Cerebellar nuclear complex (tissue), 1 donor: Measurements from ENCODE around the gene PPM1E.
"Not testable (repeated sequence)": the region's sequence is repeated elsewhere in the genome, so short reads cannot be mapped to it uniquely, and the experiment has no call there.

Experiments used
- DNase-seq, 2 experiments: peaks; one replicate each; lab custom pipeline; 2025; lab: John Stamatoyannopoulos, UW

Gene PPM1E

DNA sequence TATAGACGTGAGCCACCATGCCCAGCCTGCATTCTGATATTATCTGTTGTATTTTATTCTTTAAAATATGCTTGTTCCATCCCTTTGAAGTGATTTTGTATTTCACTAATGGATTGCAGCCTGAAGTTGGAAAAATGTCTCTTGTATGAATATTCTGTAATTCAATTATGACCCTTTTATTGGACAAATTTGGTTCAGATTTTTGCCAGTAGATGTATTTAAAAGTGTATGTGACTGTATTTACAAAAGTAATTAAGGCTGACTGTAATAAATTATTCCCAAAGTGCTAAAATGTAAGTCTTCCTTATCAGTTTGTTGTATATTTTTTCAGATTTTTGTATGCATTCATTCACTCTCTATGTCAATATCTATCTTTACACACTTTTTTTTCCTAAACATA is 23.8 kb downstream of the PPM1E start:
- DNase-seq = no peak

DNA sequence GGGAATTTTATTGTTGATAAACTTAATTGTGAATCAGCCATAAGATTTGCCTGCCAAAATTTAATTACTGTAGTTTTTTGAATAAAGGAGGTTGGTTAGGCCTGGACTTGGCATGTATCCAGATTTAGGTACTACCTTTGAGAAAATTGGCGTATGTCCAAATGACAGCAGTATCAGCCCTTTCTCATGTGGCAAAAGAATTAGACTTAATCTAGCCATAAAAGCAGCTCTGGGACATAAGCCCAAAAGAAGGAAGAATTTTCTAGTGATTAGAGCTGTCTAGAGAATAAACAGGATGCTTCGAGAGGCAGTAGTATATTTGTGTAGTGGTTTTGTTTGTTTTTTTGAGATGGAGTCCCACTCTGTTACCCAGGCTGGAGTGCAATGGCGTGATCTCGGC is 27.7 kb downstream of the PPM1E start:
- DNase-seq = no peak

GRCh38 chr17:58785097-58785496 is 29.4 kb downstream of the PPM1E start:
- DNase-seq = no peak

- DNase-seq = no peak
Measured at GRCh38 chr17:58786586-58787295, 31.1 kb downstream of the PPM1E start.

- DNase-seq = no peak
Measured at GRCh38 chr17:58788199-58788598, 32.5 kb downstream of the PPM1E start.

- DNase-seq = no peak
Measured at GRCh38 chr17:58789160-58789559, 33.5 kb downstream of the PPM1E start.

DNA sequence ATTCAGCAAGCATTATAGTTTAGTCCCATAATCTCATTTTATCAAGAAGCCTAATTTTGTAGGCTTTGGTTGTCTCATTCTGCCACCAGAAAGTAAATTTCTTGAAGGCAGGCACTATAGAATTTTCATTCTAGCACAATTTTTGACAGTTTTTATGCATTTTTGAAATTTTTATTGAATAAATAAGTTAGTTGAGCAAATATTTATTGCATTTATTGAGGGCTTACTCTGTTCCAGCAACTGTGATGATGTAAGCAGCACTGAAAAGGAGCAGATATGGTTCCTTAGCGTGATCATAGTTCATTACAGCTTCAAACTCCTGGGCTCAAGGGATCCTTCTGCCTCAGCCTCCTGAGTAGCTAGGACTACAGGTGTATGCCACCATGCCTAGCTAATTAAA is 34.2 kb downstream of the PPM1E start:
- DNase-seq = no peak

GRCh38 chr17:58794508-58794907 is 38.9 kb downstream of the PPM1E start:
- not testable (repeated sequence) for DNase-seq

DNA sequence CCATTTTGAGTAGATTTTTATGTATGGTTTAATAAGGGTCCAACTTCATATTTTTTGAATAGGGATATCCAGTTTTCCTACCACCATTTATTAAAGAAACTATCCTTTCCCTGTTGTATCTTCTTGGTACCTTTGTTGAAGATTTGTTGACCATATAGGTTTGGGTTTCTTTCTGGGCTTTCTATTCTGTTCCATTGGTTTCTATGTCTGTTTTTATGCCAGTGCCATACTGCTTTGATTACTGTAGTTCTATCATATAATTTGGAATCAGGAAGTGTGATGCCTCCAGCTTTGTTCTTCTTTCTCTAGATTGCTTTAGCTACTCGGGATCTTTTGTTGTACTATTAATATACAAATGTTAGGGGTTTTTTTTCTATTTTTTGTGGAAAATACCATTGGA is 46.5 kb downstream of the PPM1E start:
- DNase-seq = no peak

DNA sequence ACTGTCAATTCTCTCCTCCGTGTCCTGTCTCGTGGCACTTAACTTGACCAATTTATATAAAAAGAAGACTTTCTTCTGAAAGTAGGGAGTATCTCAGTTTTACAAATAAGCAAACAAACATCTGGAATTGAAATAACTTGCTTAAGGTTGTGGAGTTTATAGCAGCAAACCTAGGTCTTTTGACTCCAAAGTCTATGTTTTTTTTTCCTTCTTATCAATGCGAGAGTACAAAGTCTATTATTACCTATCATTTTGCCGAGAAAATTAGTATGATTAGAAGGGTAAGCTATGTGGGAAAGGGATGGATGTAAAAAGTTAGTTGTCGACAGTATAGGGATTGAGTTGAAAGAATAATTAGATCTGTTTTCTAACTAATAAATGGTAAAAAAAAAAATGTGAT is 50.4 kb downstream of the PPM1E start:
- no peak for DNase-seq

- DNase-seq = no peak
Measured at GRCh38 chr17:58808609-58809563, 53.2 kb downstream of the PPM1E start.

GRCh38 chr17:58809564-58809936 is 53.9 kb downstream of the PPM1E start:
- DNase-seq = no peak

DNA sequence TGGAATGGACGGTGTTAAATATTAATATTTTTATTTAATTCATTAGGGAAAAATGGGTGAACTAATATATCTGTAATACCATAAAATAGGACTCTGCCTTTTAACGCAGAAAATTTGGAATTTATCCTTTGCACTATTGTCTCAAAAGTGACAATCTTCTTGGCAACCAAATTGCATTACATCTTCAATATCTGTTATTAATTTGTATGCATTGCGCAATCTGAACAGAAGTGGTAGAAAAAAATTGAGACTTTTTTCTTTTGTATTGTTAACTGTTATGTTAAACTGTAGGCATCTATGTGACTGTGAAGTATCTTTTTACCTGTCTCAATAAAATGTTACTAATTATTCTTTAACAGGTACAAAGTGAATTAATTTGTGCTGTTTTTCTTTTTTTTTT is 55.6 kb downstream of the PPM1E start:
- no peak for DNase-seq

DNA sequence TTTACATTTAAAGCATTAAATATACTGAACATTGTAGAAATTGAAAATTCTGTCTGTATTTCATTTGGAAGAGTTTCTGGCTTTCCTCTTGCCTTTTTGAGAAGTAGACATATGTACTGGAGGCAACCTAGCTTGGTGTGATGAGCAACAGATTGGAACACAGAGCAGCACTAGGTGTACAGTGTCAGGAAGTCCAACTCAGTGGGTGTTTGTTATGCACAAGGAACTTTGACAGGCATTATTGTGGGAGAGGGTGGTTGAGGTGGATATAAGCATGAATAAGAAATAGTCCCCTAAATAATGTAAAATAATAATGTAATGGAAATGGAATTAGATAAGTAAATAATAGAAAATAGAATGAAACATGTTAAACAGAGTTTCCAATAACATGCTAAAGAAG is 58.1 kb downstream of the PPM1E start:
- no peak for DNase-seq

DNA sequence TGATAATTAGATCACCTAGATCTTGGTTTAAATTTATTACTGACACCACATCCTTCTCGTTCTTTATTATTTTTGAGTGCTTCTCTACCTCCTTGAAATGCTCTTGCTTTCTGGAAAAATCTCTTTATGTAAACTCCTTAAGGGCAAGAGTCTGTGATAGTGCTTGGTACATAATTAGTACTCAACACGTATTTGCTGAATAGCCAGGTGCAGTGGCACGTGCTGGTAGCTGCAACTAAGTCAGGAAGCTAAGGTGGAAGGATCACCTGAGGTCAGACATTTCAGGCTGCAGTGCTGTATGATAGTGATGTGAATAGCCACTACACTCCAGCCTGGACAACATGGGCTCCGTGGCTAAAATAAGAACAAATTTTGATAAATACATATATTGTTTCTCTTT is 63.0 kb downstream of the PPM1E start:
- DNase-seq = no peak

DNA sequence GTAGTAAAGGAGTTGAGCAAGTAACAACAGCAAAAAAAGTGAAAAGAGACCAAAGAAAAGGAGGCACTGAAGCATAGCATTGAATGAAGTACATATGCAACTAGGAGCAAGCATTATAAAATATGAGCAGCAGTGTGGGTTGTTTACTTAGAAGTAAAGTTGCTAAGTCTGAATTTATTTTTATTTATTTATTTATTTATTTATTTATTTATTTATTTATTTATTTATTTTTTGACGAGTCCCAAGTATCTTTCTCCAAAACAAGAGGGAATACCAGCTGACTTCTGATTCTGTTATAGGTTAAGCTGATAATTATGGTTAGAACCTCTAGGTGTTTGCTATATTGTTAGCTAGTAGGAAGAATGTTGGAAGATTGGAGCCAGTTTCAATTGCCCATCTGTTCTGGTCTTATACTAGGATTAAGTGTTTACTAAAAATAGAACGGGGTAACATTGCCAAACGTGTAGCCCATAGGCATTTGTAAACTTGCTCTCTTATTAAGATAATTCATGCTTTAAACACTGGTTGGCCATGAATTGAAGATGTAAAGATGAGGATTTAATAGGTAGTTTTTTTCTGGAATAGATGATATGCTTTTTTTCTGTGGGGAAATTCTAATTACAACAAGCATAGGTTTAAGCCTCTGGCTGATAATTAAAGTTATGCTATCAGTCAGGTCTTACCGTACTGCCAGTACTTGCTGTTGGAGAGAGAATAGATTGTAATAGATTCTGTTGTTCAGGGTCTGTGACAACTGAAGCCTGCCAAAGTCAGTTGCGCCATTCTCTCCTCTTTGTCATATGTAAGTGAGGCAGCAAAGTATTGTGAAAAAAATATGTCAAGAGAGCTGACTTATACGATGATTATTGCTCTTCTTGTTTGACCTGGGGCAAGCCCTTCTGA is 66.7 kb downstream of the PPM1E start:
- no peak for DNase-seq

DNA sequence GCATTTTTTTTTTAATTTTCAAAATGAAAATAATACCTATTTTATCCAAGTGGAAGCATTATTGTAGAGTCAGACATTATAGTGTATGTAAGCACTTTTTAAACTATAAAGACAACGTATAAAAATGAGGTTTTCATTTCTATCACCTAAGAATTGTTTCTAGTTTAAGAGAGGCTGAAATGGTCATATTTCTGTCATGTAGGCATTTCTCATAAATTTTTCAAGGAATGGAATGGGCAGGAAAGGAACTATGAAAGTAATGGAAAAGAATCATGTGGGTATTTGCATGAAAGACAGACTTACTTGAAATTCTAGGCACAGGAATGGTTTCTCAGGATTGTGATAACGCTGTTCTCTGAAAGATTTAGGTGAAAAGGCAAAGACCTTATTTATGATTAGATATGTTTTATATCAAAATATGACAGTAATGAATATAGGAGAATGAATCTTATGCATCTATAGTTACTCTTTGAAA is 67.4 kb downstream of the PPM1E start:
- no peak for DNase-seq

- no peak for DNase-seq
Measured at GRCh38 chr17:58829172-58829637, 73.6 kb downstream of the PPM1E start.

- no peak for DNase-seq
Measured at GRCh38 chr17:58831780-58832179, 76.1 kb downstream of the PPM1E start.

GRCh38 chr17:58832514-58832913 is 76.9 kb downstream of the PPM1E start:
- no peak for DNase-seq

- DNase-seq = no peak
Measured at GRCh38 chr17:58837699-58838098, 82.0 kb downstream of the PPM1E start.
